T-helper 9 cell (primary cell): ENCODE results near the gene HOXD8.

Experiments
- DNase-seq: peaks from one replicate; pipeline ENCODE4 v3.0.0-alpha.2; 2020

HOXD8 gene

DNA sequence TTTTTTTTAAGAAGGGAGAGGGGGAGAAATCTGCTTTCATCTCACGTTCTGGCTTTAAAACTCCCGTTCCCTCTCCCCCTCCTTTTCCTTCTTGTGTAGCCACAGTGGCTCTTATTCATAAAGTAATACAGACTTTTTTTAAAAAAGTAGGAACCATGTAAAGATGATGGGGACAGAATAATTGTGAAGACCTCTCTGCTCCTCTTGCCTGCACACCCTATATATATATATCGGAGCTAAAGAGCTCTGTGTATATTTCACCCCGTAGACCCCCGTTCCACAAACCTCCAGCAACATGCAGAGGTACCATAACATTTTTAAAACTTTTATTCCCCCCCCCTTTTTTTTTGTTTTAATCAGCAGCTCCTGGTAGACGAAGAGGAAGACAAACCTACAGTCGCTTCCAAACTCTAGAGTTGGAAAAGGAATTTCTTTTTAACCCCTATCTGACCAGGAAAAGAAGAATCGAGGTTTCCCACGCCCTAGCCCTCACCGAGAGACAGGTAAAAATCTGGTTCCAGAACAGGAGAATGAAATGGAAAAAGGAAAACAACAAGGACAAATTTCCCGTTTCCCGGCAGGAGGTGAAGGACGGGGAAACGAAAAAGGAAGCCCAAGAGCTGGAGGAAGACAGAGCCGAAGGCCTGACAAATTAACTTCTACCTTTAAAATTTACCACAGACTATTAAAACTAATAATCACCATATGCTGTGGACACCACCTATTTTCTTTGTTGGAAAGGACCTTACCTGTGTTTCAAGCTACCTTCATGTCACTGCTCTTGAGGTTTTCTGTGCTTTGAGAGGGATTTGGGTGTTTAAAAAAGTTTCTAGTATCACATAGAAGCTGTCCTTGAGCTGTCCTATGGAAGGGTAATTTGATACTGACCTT is 1.7 kb downstream of the HOXD8 start:
- DNase-seq, result no peak

- no peak for DNase-seq
These were observed 2.3 kb downstream of the HOXD8 start for GRCh38 chr2:176131848-176132158.

- DNase-seq, result no peak
These were observed 3.0 kb downstream of the HOXD8 start for GRCh38 chr2:176132205-176133171.

DNA sequence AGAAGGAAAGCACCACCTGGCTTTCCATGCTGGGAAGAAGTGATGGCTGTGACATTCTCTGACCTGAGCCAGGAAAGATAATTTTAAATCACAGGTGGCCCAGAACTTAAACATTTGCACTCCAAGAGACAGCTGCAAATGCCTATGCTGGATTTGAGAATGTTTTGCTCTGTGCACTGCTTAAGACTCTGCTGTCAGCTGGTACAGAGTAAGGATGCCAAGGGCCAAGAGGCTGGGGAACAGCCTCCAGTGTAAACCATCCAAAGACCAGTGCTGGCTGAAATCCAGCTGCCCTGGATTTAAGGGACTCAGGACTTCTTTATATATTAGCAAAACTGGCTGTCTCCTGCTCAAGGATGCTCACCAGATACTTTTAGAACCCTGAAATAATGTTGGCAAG is 3.9 kb downstream of the HOXD8 start:
- no peak for DNase-seq

GRCh38 chr2:176134035-176134434 is 4.5 kb downstream of the HOXD8 start:
- DNase-seq, result no peak

DNA sequence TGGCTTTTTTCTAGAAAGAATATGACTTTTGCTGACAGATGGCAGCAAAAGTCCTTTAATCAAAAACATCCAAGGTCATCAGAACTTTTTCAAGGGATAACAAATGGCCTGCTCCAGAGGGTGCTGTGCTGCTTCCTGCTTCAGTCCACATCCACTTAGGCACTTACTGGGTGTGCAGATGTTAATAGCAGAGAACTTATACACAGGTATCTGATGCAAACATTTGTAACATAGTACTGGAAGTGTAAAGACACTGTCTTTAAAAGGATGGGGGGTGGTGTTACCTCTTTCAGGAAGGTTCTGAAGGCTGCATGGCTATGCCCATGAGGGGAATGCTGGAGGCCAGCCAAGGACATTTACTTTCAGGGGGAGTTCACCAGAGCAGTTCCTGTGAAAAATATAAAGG is 5.5 kb downstream of the HOXD8 start:
- no peak for DNase-seq

GRCh38 chr2:176136374-176137251 is 7.1 kb downstream of the HOXD8 start:
- no peak for DNase-seq

DNA sequence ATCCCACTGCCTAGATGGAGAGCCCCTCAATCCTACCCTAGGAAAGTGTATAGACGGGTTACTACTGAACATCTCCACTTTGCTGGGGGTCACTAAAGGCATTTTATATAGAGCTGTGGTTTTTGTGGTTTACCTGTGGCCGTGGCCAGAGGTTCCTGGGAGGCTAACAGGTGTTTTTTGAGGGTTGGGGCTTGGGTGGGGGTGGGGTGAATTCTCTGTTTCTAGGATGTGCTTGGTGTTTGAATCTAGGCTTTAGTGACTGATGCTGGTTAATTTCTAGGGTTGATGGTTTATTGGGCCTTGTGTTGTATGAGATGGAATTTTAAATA is 7.7 kb downstream of the HOXD8 start:
- no peak for DNase-seq

DNA sequence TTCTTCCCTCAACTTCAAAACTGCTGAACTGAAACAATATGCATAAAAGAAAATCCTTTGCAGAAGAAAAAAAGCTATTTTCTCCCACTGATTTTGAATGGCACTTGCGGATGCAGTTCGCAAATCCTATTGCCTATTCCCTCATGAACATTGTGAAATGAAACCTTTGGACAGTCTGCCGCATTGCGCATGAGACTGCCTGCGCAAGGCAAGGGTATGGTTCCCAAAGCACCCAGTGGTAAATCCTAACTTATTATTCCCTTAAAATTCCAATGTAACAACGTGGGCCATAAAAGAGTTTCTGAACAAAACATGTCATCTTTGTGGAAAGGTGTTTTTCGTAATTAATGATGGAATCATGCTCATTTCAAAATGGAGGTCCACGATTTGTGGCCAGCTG is 8.4 kb downstream of the HOXD8 start:
- no peak for DNase-seq

- no peak for DNase-seq
These were observed 9.0 kb downstream of the HOXD8 start for GRCh38 chr2:176138526-176138922.

- DNase-seq, result no peak
These were observed 9.6 kb downstream of the HOXD8 start for GRCh38 chr2:176138923-176139660.

DNA sequence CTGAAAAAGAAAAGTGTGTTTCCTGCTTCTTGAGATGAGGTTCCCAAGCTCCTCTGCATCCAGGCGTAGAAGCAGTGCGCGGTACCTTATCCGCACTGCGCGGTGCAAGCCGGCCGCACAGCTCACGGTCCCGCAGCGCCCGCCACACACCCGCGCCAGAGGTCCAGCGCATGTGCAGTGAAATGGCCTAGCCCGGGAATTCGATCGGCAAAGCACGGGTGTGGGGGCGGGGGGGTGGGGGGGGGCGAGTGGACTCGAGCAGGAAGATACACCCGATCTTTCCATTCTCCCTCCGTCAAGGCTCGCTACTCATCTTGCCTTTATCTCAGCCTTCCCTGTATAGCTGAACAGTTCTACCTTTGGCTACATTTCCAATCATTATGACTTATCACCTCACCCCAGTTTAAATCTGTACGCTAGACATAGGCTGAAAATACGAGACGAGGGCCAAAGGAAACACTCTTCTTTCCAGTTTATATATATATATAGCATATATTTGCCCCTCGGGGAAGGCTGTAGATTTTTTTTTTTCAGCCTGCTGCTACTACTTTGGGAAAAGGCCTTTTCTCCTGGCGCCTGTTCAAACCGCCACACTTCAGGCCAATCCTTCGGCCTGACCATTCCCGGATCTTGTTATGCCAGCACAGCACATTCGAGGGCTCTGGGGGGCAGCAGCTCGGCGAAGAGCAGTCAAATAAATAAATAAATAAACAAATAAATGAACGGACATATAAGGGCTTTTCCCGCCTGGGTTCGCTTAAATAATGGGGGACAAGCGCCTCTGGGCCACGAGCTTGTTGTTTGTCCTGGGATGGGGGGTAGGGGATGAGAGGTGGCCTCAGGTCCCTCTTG is 10.4 kb downstream of the HOXD8 start:
- DNase-seq, result no peak

DNA sequence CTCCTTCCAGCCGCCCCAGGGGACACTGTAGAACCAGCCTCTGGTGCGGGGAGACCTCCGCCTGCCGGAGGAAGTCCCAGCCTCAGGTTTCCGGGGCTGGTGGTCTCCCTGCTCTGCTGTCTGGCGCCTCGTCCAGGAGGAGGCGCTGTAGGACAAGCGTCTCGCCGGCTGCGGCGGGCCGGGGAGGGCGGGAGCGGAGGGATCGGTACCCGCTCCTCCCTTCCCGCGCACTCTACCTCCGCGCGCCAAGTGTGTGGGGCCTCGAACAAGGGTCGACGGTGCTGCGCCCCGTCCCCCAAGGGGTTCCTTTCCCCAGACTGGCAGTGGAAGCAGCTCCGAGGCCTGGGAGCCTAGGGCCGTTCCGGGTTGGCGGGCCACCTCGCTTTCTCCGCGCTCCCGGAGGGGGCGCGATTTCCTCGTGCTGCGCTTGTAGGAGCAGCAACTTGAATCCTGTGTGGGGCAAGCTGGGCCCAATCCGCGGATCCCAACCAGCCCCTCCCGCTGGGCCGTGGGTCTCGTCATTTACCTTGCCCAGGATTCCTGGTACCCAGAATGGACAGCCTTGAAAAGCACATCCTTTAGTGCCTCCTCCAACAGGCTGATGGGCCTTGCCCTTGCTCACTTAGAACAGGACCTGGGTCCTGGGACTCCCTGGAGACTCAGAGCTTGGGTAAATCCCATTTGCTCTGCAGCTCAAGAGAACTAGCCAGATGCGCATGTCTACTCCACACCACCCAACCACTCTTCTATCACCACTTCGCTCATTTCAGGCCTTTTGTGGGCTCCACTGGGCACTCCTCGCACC is 11.2 kb downstream of the HOXD8 start:
- DNase-seq, result peak; percentile 44

GRCh38 chr2:176142281-176142680 is 12.8 kb downstream of the HOXD8 start:
- DNase-seq, result no peak

DNA sequence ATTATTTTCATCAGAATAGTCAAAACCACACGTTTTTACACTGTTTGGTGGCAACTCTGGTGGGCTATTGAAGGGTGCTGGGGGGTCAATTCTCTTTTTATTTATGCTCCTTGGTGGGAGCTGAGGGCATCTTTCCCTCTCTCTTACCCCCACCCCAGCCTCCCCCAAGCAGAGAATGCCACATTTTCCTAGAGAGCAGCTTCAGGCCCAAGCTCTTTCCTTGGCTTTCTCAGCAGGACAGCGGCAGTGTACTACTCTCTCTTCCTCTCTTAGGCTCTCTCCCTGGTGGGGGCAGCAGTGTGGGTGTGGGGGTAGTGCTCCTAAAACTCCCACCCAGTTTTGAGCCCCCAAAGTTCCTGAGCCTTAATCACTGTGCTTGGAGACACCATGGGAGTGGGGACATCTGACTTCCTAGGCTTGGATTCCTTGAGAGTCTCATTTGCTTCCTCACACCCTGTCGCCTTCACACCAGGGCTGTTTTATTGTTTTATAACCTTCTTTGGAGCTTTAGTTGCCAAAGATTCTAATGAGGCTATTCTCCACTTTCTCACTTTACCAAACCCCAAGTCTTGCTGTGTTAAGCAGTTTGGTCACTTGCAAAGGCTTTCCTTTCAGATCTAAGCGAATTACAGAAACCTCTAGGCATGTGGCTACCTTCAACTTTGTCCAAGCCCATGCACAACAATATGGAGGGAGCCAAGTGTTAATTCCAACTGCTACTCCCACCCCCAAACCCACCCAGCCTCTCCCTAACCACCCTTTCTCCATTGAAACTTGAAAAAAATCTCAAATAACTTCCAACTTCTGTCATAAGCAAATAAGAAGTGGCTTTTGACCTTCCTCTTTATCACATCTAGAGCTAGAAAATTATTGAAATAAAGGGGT is 15.8 kb downstream of the HOXD8 start:
- no peak for DNase-seq

GRCh38 chr2:176146101-176146500 is 16.6 kb downstream of the HOXD8 start:
- DNase-seq, result no peak

GRCh38 chr2:176146645-176147044 is 17.1 kb downstream of the HOXD8 start:
- no peak for DNase-seq

DNA sequence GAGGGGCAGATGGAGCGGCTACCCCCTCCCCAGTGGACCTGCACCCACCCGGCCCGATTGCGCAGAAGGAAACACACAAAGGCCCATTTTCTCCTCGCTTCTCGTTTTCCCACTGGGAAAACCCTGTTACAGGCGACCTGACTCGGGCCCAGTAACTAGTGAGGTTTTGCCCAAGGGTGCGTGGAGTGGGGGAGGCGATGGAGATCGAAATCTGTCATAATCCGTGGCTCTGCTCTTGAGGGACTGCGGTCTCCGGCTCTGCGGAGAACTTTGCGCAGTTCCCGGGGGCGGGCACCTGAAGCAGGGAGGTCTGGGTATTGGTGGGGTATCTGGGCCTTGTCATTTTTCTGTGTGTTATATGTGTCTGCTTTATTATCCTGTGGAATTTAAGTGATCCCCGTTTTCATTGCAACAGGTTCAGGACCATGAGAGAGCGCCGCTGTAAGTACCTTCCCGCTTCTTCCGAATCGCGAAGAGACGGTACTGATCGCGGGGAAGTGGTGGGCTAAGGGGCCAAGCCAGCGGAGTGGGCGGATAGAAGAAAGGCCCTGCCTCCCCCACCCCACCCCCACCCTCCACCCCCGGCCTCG is 17.8 kb downstream of the HOXD8 start:
- DNase-seq, result no peak
